ENCODE results near the gene CC2D1A.

GRCh38 chr19:13865571-13866462 is 40.2 kb upstream of the CC2D1A start:
- TF ChIP-seq CTCF (IDR thresholded peaks at IDR 0.05), result no peak
- no peak for TF ChIP-seq POLR2A (IDR thresholded peaks at IDR 0.05)
